T-helper 1 cell treated with Interleukin-12 subunit alpha and Interleukin-12 subunit beta and Interleukin-4 antibody, amounts not matched to agents 30 ng/mL and 1 ng/mL, for 36 hours (primary cell): ENCODE measurements around the gene TMEM198. TPM values are rescaled to one million over a fixed set of nuclear protein-coding genes. Genes with fewer than 3 reads are reported as not detected.

Experiments
- intact Hi-C: fragments of 100-400 bp; cut with micrococcal nuclease; formaldehyde crosslinking; loops from one replicate; pipeline ENCODE4 v1.15.1; 2024
- total RNA-seq: library from RNA; stranded (reverse); gene quantifications from 2 replicates; pipeline ENCODE4 v1.2.3, GENCODE V29; 2022

The TMEM198 gene
- total RNA-seq, 1 donor from 2014 or later = 1.3 TPM

DNA sequence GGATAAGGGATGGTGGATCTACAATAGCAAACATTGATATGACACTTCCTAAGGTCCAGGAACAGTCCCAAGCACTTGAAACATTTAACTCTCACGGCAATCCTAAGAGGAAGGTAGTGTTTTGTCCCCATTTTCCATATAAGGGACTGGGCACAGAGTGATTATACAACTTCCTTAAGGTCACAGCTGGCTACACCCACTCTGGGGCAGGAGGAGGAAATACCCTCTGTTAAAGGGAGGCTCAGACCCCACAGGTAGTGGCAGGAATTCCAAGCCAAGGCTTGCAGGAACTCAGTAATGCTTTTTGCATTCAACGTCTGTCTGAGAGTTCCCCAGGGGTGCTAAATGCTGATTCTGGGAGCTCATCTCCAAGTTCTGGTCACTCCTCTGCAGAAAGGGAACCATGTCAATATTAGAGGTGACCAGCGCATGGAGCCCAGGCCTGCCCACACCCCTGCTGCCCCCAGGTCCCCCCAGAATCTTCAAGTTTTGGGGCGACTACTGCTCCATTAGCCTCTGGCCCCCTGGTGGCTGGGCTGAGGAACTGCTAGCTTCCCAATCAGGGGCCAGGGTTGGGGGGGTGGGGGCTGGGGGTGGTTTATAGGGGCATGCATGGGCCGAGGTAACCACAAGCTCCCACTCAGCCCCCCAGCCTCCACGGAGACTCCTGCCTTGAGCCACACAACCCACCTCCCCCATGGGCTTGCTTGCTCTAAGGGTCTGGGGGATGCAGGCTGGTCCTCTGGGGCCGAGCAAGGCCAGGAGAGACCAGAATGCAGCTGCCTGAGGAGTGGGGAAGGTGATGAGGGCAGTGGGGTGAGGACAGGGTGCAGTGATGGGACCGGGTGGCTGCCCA lies 16.4 kb downstream of the TMEM198 start:
- intact Hi-C loops = loop anchor here (1.0 kb wide), 1 partner anchor 19 kb away; no protein-coding TSS in a partner anchor

DNA sequence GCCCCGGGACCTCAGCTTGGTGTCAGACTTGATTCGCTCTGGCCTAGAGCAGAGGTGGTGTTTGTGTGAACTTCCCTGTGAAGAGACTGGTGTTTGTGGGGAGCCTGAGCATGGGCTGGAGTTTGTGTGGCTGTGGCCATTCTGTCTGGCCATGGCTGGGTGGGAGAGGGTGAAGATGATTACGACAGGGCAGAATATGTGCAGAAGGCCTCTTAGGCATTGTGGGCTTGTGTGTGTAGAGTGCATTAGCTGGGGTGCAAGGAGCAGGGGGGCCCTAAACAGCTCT lies 17.0 kb downstream of the TMEM198 start:
- intact Hi-C loops = loop anchor here (1.0 kb wide), 1 partner anchor 20 kb away; no protein-coding TSS in a partner anchor

DNA sequence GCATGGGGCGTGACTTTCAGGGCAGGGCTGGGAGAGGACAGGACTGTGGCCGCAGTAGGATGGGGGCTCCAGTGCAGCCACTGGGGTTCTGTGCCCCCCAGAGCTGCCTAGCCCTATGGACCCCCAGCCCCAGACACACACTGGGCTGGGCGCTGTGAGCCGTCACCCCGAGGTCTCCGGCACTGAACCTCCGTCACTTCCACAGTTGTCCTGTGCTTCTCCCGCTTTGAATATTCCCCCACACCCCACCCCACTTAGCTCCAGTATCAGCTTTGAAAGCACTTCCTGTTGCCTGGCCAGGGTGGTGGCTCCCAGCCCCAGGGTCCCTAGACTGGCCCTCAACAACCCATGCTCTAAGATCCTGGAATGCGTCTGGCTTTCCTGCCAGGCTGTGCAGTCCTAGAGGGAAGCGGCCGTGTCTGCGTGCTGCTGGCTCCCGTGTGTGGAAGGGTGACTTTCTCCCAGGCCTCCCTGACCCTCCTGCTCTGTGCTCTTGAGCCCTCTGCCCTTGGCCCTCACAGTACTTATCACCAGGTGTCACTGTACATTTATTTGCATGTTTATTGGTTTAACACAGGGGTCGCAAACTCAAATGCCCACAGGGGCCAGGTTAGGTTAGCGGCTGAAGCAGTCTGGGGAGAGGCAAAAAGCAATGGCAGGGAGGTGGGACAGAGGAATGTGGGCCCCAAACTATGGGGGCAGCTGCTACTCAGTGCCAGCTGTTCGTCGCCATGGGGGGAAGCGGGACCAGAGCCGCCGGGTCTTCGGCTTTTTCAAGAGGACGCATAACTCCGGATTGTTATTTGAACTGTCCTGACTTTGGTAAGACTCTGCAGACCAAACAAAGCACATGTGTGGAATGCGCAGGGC lies 17.6 kb downstream of the TMEM198 start:
- intact Hi-C loops = no loop called here

DNA sequence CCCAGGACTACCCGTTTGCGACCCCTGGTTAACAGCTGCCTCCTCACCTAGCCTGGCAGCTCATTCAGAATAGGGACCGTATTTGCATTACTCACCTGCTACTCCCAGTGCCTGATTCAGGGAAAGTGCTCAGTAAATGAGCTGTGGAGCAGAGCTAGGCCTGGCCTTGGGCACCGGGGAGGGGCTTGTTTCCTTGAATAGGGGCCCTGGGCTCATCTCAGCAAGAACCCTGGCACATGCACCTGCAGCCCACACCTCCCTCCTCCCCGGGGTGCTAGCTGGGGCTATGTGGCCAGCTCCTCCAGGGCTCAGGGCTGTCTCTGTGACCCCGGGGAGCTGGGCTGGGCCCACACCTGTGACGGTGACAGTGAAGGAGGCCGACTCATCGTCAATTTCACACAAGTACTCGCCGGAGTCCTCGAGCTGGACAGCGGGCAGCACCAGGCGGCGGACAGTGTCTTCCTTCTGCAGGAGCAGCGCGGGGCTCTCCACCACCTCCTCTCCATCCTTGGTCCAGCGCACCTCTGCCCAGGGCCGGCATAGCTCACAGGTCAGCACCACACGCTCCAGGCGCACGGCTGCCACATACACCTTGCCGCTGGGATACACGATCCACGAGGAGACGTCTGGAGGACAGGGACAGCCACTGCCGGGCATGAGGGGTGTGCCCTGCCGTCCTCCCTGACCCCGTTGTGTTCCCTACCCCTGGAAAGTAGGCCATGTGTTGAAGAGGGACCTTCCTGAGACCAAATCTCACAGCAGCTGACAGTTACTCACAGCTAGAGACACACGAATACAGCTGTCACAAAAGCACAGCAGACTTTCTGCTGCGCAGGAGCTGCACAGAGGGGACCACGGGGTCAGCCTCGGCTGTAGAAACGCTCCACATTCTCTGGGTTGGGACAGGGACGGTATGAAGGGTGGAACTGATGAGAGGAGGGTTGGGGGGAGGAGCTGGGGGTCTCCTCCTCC lies 18.5 kb downstream of the TMEM198 start:
- intact Hi-C loops = no loop called here

DNA sequence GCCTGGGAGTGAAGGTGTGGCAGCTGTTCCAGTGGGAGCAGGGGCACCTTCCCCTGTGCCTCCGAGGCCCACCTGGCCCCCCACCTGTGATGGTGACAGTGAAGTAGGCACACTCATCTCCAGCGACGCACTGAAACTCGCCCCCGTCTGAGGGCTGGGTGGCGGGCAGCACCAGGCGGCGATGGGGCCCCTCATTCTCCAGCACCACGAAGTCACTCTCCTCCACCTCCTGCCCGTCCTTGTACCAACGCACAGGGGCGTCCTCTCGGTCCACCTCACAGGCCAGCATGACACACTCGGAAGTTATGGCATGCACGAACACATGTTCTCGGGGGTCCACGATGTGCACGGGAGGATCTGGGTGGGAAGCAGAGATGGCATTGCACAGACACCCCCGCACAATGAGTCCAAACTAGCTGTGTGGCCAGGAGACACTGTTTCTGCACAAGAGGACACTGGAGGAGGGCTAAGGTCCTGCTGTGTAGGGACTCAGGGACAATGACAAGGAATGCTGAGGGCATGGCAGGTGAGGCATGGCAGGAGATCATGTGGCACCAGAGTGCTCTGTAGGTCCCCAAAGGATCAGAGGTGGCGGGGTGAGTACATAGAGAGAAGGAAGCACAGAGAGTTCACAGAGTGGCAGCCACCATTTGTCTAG lies 19.6 kb downstream of the TMEM198 start:
- intact Hi-C loops = no loop called here

DNA sequence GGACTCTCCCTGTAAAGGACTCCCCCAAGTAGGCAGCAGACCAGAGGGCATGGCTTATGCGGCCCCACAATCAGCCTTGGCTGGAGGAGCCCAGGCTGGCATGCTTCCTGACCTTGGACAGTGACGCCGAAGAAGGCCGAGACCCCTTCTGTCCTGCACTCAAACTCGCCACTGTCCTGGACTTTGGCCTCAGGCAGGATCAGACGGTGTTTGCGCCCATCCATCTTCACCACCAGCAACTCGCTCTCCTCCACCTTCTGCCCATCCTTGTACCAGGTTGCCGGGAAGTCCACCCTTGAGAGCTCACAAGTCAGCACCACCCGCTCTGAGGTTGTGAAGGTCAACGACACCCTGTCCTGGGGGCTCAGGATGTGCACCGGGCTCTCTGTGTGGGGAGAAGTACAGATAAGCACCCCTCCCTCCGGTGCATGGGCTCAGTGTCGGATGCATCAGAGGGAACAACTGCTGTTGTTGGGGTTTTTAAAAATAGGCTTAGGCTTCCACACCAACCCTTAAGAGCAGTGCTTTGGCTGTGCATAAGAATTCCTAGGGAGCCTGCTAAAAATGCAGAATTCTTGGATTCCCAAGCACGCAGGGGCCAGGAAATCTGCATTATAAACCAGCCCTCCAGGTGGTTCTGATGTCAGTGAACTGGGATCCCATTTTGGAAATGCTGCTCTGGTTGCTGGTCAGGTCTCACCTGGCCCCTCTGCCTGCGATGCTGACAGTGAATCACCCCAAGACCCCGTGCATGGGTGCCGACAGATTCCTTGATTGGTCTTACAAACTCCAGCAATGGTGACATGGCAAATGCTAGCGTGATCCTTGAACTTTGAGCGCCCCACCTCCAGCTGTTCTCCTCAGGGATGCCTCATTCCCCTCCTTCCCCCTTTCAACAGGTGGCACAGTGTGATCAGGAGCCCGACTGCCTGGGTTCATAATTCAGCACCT lies 21.6 kb downstream of the TMEM198 start:
- intact Hi-C loops = no loop called here

DNA sequence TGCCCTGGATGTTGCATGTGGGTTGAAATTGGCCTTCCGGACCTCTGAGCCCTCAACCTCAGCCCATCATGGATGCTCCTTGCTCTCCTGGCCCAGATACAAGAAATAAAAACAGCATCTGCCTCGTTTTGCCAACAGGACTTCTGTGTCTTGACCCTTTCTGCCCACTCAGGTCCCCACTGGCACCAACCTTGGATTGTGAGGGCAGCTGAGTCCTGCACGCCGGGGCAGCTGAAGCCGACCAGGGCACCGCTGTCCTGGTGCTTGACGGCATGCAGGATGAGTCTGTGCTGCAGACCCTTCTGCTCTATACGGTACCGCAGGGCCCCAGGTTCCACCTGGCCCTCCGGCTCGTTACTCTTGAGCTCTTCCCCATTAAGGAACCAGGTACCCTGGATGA lies 22.8 kb downstream of the TMEM198 start:
- intact Hi-C loops = no loop called here

DNA sequence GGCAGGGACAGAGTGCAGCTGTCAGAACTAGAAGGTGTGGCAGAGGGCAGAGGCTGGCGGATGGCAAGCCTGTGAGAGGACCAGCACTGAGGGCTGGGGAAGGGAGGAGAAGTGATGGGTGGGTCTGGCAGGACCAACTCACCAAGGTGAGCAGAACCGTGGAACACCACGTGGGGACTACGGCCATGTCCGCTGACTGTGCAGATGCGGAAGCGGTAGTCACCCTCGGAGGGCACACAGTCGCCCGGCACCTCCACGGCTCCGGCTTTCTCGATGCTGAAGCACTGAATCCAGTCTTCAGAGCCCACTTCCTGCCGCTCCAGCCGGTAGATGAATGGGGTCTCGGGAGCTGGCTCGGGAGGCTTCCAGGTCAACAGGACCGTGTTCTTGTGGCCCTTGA lies 23.3 kb downstream of the TMEM198 start:
- intact Hi-C loops = no loop called here

DNA sequence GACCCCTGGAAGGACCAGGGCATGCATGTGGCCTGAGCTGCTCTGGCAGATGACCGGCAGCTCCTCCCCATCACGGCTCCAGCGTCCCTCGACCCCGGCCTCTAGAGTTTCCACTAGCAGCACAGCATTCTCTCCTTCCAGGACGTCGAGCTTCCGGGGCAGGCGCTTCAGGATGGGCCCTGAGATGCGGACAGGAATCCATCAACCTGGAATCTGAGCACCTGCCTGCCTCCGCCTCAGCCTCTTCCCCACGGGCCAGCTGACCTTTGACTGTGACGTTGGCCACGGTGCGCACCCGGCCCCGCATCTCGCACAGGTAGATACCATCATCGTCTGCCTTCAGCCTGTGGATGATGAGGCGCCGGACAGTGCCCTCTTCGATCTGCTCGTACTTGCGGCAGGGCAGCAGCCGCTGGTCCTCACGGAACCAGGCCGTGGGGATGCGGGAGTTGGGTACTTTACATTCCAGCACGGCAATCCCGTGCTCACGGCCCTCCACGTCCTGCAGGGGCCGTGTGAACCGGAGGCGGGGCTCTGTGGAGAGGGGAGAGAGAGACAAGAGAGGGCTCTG lies 24.0 kb downstream of the TMEM198 start:
- intact Hi-C loops = no loop called here

DNA sequence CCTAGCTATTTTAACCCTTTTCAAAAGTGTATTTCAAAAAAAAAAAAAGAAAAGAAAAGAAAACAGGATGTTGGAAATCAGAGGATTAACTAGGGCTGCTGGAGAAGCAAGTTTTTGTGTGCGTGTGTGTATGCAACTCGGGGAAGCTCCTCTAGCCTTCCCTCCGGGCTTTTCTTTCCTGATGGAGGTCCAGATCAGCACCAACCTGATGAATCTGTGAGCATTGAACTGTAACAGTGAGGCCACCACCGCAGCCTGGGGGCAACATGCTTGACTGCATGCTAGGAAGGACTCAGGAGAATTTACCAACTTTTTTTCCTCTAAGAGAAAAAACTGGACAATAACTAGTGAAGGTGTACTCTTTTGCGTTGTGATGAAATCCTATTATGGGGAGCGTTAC lies 25.2 kb downstream of the TMEM198 start:
- intact Hi-C loops = no loop called here

DNA sequence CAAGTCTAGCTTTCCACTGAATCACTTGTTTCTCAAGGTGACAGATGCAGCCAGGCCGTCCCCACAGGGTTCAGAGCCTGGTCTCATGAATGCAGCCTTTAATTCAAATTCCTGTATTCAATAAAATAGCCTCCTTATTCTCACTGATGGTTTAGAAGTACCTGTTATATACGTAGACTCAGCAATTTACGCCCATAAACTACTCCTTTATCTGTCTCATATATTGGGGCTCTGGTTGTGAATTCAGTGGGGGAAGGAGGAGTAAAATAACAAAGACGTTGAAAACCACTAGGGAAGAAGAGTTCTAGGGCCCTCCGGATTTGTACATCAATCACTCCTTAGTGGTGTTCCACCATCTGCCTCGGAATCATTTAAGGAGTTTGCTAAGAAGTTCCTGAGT lies 25.8 kb downstream of the TMEM198 start:
- intact Hi-C loops = no loop called here

DNA sequence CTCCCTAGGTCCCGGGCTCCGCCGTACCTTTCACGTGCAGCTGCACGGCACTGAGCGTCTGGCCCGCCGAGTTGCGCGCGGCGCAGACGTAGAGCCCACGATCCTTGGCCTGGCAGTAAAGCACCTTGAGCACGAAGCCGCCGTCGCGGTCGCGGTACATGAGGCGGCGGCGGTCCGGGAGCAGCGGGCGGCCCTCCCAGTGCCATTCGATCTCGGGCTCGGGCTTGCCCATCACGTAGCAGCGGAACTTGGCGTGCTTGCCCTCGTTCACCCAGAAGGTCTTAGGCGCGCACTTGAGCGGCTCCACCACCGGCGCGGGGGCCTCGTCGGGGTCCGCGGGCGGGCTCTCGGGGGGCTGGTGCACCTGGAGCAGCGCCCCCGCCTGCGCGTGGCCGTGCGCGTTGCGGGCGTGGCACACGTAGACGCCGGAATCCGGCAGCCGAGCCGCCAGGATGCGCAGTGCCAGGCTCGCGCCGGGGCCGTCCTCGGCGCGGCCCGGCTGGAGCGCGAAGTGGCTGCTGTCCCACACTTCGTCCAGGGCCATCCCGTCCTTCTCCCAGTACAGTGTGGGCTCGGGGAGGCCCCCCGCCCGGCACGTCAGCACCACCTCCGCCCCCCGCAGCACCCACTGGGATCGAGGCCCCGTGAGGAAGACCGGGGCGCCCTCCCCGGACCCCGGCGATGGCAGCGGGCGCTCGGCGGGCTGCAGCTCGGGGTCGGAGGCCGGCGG lies 26.5 kb downstream of the TMEM198 start:
- intact Hi-C loops = no loop called here

DNA sequence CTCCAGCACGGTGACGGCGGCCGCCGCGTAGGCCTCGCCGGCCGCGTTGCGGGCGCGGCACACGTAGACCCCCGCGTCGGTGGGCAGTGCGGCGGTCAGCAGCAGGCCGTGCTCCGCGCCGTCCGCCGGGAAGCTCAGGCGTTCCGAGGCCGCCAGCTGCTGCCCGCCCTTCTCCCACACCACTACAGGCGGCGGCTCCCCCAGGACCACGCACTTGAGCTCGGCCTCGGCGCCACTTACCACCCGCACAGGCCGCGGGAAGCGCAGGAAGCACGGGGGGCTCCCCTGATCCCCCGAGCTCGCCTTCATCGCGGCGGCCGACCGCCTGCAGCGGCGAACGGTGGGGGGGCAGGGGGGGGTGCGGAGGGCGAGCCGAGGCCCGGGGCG lies 27.1 kb downstream of the TMEM198 start:
- intact Hi-C loops = no loop called here

DNA sequence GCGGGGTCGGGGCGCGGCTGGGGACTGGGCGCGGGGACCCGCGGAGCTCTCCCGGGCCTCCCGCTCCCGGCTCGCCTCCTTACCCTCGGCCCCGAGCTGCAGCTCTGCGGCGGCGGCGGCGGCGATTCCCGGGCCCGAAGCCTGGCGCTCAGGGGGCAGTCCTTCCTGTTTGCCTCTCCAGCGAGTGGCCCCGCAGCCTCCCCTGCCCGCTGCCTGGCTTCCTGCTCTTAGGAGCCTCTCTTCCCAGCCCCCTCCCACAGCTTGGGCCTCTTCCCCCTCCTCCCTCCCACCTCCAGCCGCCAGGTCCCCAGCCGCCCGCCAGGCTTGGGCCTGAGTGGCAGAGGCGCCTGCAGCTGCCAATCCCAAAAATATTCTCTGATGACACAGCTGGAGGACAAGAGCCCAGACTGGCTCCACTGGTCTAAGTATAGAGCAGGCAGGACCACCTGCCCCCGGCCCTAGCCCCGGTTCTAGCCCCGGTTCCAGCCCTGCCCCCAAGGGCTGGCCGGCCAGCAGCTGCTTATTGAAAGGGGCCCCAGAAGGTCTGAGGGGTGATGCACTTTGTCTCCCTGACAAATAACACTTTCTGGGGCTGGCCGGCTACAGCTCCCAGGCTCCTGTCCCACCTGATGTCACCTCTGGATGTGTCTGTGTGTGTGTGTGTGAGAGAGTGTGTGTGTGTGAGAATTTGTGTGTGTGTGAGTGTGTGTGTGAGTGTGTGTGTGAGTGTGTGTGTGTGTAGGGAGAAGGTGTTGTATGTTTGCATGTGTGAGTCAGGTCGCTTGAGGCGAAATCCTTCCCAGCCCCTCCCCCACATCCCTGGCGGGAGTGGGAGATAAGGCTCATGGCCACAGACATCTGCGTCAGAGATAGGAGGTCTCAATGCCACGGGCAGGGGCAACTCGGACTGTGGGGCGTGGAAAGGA lies 27.7 kb downstream of the TMEM198 start, which contains the start of gene OBSL1:
TSS of gene OBSL1 (minus strand) at position 229 of the 926 bp plus-strand sequence. CDS start 307 bp downstream, outside the sequence.
- intact Hi-C loops = no loop called here

DNA sequence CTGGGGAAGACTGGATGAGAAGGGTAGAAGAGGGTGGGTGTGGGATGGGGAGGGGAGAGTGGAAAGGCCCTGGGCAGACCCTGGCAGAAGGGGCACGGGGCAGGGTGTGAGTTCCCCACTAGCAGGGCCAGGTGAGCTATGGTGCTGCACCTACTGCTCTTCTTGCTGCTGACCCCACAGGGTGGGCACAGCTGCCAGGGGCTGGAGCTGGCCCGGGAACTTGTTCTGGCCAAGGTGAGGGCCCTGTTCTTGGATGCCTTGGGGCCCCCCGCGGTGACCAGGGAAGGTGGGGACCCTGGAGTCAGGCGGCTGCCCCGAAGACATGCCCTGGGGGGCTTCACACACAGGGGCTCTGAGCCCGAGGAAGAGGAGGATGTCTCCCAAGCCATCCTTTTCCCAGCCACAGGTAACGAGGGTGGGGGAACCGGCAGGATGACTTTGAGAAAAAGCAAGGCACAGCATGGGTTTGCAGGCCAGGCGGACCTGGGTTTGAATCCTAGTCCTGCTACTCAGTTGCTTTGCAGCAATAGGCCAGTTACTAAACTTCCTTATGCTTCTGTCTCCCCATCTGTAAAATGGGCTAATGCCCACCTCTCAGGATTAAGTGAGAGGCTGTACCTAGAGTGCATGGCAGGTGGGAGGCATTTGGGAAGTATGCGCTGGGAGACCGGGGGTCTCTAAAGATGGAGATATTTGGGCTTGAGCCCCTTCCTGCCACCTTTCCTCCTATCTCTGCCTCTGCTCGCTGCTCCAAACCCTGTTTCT lies 28.6 kb downstream of the TMEM198 start, which contains the start of gene INHA:
TSS of gene INHA (plus strand) at position 74 of the 765 bp plus-strand sequence. CDS start at position 139, 65 bp downstream.
- intact Hi-C loops = no loop called here

DNA sequence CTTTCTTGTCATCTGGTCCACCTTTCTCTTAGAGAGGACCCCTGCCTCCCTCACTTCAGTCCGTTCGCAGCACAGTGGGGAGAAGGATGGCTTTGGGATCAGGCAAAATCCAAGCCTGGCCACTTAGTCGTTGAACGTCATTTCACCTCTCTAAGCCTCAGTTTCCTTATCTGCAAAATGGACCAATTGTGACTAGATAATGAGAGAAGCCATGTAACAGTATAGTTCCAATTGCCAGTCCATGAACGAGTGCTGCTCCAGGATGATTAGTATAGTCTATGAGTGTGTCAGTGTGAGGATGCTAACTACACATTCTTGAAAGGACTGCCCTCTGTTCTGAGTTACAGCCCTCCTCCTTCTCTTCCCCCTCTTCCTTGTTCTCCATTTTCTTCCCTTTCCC lies 29.3 kb downstream of the TMEM198 start:
- intact Hi-C loops = no loop called here
